ENCODE results near the gene PLCG2. TPM values are rescaled to one million over a fixed set of nuclear protein-coding genes. Genes with fewer than 3 reads are reported as not detected.
"Not testable (repeated sequence)": the region's sequence is repeated elsewhere in the genome, so short reads cannot be mapped to it uniquely, and the experiment has no call there.

Gene PLCG2
- total RNA-seq, 1 experiment from 2014 or later, result 1.5 TPM

DNA sequence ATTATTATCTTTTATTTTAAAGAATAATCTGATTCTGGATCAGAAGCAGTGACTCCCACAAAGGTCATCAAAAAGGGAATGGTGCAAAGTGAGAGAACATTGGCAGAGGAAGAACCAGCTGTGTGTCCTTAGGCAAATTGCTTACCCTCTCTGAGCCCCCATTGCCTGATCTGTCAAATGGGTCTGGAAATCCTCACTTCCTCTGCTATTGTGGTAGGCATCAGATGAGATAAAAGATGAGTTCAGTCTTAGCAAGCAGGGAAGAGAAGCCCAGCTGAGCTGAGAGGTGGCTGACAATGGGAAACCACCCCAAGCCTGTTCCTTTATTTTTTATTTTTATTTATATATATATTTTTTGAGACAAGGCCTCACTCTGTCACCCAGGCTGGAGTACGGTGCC lies 24.2 kb upstream of the PLCG2 start:
- DNase-seq (ENCODE audit: low read depth), result no peak

DNA sequence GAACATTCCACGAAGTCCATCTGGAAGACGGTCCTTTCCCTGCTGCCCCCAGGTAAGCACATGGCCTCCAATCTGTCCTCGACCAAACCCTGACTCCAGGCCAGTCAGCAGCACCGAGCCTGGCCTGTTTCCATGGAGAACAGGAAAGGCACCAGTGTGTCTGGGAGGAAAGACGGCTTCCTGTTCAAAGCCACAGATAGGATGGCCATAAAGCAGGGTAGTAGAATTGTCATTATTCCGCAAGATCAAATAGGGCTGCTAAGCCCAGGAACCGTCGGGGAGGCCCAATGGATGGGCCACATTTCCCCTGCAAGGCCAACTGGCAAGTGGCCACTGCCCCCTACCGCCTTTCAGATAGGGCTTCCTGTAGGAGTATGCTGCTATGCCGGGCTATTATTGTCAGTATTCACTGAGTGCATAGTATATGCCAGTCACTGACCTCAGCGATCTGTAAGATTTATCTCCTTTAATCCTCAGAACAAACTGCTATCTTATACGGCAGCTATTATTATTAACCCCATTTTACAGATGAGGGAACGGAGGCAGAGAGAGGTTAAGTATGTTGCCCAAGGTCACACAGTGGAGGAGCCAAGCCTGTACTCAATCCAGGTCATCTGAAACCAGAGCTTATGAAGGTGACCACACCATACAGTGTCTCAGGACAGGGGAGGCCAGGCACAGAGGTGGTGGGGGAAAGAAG lies 23.0 kb upstream of the PLCG2 start:
- DNase-seq (ENCODE audit: low read depth), result no peak

DNA sequence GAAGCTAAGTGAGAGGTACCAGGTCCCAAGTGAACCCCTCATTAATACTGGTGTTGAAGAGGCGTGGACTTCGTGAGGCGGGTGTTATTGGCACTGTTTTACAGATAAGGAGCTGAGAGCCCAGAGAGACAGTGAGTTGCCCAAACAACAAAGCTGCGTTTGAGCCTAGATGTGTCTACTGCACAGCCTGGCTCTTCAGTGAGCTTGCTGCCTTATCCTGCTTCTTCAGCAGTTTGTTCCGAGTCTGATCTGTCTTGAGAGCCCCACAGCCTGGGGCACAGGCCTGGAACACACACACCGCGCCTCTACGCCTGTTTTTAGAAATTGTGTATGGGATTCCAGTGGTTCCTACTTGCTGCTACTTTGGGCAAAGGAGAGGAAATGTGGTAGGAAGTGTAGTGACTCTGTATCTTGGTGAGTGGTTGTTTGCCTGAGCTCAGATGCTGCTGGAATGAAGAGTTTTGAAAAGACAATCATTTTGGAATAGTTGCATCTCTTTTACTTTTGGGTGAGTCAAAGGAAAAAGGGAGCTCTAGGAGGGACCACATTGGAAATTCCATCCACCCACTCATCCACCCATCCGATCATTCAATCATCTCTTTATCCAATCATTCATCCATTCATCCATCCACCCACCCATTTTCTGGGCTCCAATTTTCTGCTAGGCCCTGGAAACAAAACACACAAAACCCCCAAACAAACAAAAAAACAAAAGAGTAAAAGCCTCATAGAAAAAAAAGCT lies 22.3 kb upstream of the PLCG2 start:
- DNase-seq (ENCODE audit: low read depth), result no peak

DNA sequence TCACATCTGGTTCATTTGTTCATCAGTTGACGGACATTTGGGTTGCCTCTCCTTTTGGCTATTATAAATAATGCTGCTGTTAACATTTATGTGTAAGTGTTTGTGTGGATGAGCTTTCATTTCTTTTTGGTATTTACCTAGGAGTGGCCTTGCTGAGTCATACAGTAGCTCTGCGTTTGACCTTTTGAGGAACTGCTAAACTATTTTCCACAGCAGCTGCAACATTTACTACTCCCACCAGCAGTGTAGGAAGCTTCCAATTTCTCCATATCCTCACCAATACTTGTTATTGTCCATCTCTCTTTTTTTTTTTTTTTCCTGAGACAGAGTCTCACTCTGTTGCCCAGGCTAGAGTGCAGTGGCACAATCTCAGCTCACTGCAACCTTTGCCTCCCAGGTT lies 20.7 kb upstream of the PLCG2 start:
- DNase-seq (ENCODE audit: low read depth), result no peak

DNA sequence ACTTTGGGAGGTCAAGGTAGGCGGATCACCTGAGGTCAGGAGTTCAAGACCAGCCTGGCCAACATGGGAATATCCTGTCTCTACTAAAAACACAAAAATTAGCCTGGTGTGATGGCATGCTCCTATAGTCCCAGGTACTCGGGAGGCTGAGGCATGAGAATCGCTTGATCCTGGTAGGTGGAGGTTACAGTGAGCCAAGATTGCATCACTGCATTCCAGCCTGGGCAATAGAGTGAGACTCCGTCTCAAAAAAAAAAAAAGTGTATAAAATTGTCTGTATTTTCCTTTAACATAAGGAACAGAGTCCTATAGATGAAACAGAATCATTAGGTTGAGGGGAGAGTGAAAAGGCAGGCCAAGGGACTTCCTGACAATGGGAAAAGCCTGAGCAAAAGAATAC lies 16.8 kb upstream of the PLCG2 start:
- DNase-seq (ENCODE audit: low read depth), result not testable (repeated sequence)

DNA sequence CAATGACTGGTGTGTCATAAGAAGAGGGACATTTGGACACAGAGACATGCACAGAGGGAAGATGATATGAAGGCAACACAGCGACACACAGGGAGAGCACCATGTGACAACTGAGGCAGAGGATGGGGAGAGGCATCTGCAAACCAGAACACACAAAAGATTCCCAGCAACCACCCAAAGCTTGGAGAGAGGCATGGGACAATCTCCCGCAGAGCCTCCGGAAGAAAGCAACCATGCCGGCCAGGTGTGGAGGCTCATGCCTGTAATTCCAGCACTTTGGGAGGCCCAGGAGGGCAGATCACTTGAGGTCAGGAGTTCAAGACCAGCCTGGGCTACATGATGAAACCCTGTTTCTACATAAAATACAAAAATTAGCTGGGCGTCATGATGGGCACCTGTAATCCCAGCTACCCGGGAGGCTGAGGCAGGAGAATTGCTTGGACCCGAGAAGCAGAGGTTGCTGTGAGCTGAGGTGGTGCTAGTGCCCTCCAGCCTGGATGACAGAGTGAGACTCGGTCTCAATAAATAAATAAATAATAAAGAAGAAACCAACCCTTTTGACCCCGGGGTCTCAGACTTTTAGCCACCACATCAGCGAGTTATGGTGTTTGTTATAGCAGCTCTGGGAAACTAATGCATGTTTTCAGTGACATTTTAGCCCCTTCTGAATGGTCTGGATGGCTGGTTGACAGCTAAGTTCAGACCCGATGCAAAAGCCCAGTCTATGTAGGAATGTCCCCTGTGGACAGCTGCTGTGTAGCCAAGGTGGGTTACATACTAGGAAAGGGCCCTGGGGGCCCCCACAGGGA lies 13.8 kb upstream of the PLCG2 start:
- DNase-seq (ENCODE audit: low read depth), result no peak

DNA sequence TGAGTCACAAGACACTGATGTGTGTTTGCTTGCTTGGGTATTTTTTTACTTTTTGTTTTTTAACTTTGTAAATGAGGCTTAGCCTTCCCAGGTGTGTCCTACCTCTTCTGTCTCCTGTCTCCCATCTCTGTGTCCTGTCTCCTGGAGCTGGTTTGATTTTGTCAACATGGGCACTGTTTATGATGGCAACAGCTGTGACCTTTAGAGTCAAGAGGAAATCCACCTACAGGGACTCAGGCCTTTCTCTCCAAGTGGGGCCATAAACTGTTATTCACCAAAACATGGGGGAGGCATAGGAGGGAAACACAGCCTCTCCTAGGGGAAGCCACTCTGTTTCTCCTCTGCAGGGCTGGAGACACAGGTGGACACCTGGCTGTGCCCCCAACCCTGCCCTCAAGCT lies 13.1 kb upstream of the PLCG2 start:
- no peak for DNase-seq (ENCODE audit: low read depth)

DNA sequence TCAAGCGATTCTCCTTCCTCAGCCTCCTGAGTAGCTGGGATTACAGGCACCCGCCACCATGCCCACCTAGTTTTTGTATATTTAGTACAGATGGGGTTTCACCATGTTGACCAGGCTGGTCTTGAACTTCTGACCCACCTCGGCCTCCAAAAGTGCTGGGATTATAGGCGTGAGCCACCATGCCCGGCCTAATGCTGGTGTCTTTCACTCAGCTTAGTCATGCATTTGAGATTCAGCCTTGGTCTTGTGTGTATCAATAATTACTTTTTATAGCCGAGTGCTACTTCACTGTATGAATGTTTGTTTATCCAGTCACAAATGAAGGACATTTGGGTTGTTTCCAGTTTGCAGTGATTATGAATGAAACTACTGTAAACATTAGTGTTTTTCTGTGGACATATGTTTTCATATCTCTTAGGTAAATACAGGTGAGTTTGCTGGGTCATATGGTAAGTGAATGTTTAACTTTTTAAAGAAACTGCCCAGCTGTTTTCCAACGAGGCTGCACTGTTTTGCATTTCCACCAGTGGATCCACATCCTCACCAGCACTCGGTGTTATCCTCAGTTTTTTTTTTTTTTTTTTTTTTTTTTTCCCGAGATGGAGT lies 11.0 kb upstream of the PLCG2 start:
- no peak for DNase-seq (ENCODE audit: low read depth)

DNA sequence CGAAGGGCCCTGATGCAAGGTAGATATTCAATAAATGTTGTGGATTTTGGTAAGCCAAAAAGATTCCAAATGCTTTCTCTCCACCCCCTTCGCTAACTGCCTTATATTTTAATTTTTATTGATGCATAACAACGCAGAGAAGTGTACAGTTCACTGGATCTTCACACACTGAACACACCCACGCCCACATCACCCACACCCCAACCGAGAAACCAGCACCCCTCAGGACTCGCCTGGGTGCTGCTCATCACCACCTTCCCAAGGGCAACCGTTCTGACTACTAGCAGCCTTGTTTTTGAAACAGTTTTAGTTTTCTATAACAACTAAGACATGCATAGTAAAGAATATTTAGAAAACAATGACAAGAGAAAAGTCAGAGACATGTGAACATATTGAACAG lies 9.1 kb upstream of the PLCG2 start:
- DNase-seq (ENCODE audit: low read depth), result no peak

DNA sequence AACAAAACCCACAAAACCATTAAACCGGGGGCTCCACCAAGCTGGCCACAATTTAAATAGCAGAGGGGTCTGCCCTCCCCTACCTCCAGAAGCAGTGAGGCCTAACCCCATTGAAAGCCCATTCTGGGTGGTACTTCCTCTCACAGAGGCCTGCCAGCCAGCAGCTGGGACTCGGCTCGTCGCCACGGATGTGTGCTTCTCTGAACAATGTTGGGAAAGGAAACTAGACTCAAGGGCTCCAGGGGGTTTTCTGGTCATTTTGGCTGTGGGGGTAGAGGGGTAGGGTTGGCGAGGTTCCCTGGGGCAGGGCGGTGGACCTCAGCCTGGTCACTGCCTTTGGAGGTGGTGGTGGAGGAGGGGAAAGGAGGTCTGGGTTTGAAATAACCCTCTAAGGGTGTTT lies 4.7 kb upstream of the PLCG2 start:
- no peak for DNase-seq (ENCODE audit: low read depth)

DNA sequence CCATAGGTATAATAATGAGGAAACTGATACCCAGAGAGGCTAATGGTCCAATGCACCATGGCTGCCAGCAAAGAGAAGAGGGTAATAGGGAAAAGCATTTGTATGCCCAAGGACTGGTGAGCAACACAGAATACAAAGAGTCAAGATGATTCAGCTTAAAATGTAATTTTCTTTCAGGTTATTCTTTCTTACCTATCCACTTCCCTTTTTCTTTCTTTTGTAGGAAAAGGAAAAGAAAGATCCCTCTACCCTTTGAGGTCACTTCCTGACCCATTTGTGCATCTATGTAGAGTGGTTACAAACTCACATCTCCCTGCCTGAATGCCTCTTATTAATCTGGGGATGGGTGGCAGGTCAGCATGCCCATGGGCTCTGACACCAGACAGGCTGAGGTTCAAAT lies 3.5 kb upstream of the PLCG2 start:
- no peak for DNase-seq (ENCODE audit: low read depth)

DNA sequence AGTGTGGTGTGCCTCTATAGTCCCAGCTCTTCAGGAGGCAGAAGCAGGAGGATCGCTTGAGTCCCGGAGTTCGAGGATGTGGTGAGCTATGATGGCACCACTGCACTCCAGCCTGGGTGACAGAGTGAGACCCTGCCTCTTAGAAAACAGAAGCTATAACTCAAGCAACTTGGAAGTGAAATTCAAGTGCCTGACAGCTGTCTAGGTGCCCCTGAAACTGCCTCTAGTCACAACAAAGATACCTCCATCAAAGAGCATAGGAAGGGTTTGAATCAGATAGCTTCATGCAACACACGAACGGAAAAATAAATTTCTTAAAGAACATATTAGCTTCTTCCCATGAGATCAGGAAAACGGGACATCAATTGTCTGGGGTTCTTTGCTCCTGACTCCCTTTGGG lies 860 bp upstream of the PLCG2 start:
- no peak for DNase-seq (ENCODE audit: low read depth)

DNA sequence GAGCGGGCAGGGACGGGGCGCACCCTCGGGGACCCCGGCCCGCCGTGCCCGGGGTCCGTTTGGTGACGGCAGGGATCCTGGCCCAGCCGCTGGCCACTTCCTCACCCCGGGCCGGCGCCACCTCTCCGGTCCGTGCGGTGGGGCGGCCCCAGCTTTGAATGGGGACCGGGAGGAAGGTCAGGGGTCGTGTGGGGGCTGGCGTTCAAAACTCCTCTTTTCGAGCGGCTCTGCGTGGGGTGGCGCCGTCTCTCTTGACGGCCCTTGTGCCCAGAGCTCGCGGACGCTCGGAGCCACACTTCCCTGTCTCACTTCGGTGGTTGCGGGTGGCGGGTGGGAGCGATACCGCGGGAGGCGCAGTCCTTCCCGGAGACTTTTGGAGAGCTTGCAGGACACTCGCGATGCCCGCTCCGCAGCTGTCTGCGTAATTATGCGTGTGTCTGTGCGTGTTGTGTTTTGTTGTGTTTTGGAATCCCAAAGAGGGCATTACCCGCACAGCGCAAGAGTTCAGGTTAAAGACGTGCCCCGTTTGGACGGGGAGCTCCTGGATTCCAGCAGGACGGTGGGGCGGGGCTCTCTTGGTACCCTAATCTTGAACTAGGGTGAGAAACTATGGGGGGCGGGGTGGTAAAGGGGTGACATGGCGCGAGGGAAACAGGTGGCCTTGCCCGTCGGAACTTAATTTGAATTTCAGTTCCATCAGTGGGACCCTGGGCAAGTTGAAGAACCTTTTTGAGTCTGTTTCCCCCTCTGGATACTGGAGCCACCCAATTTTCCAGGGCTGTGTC lies 637 bp downstream of the PLCG2 start:
- DNase-seq (ENCODE audit: low read depth), result peak; percentile 15

DNA sequence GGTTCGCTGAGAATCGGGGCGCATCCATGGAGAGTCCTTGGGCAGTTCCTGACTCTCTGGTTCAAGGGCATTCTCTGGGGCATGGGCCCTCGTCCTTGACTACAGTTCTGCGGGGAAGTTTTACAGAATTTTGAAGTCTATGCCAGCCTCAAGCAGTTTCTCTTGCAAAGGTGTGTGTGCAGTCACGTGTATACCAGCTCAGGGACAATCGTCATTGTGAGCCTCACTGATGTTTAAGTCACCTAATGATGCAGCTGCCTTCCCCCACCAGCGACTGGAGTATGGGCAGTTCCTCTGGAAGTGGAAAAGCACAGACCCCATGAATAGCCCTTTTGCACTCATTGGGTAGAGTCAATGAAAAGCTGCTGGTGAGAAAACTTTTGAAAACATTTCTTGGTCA lies 1.3 kb downstream of the PLCG2 start:
- no peak for DNase-seq (ENCODE audit: low read depth)

DNA sequence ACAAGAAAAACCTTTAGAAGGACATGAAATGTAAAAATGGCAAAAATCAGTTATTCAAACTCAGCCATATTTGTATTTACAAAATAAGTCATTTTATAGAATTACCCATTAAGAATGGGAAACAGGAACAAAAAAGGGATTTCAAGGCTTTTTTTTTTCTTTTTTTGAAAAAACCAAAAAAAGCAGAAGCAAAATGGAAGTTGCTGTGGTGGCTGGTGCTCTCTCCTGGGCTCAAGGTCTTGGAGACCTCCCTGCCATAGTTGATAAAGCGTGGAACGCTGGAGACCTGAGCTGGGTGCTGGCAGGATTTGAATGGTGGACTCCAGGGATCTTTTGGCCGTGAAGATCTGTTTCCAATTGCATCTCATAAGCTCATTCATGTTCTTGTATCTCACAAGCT lies 3.1 kb downstream of the PLCG2 start:
- no peak for DNase-seq (ENCODE audit: low read depth)

DNA sequence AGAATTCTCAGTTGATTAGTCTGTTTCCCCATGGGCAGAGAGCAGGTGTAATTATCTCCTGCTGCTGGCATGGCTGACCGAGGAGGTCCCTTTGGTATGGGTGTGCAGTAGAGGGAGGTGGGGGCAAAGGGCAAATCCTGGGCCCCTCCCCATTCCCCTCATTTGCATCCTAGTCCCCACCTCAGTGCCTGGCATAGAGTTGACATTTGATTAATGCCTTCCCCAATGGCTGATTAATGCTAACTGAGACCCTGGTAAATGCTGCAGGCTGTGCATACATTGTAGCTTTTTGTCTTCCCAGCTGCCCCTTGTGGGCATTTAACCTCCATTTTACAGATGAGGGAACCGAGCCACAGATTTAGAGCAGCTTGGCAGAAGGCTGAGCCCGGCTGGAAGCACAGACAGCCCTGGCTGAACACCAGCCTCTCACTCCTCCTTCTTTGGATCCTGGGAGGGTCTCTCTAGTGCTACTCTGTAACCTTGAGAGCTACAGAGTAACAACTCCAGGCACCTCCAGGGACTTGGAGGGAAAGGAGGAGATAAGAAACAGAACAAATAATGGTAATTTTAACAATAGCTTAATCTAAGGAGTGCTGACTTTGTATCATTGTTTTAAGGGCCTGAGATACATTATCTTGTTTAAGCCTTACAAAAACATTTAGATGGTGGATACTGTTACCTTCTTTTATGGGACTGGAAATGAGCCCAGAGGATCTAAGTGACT lies 5.1 kb downstream of the PLCG2 start:
- DNase-seq (ENCODE audit: low read depth), result no peak

DNA sequence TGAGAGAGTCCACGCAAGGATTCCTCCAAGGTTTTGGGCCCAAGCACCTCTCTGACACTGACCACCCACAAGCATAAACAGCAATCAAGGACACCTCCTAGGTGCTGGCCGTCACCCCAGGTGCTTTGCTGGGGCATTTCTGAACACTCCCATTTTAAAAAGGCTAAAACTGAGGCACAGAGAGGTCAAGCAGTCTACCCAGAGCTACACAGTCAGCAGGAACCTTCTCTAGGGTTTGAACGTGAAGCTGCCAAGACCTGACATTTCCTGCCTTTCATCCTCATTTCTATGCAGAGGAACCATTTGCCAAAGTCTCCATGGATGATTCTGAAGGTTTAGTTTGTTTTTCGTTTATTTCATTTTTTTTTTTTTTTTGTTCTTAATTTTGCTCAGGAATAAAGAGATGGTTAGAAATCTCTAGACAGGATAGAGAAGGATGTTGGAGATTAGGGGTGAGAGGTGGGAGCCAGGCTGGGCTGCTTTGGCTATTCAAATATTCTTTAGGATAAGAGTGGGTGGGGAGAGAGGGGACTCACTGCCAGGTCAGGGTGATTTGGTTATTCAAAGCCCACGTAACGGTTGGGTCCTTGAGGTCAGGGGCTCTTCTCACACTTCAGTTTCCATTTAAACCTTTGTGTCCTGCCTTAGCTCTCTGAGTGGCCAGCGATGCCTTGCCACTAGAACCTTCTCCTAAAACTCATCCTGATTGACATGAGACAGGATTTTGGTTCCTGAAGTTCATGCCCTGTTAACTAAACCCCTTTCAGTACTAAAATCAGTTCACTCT lies 6.2 kb downstream of the PLCG2 start:
- DNase-seq (ENCODE audit: low read depth), result no peak

DNA sequence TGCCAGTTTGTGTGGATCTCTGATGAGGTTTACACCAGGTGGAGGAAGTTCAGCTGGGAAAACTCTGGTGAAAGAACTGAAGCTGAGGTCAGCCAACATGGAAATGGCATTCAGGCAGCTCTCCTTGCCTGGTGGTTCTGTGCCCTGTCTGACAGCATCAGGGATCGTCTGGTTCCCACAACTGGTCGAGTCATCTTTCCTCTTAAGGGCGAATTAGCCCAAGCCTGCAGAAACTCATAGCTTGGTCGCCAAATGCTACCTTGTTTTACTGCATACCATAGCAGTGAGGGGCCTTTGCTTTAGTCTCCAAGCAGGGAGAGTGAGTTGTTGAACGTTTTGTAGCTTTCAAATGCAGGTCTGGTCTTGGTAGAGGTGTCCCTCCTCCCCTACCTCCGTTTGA lies 7.2 kb downstream of the PLCG2 start:
- DNase-seq (ENCODE audit: low read depth), result peak; percentile 24

DNA sequence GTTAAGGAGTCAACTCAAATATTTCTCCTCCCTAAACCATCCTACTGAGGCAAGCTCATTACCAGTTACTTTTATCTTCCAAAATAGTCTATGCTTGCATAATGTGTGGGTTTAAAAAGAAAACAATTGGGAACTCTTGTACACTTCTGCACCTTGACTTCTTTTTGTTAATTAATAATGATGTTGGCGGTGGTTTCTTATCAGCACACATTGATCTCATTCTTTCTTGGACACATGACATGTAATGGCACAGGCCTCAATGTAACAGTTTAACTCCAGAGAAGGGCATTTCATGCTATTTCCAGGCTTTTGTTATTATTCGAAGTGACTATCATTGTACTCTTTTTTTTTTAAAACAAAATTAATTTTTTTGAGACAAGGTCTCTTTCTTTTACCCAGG lies 7.8 kb downstream of the PLCG2 start:
- DNase-seq (ENCODE audit: low read depth), result no peak

DNA sequence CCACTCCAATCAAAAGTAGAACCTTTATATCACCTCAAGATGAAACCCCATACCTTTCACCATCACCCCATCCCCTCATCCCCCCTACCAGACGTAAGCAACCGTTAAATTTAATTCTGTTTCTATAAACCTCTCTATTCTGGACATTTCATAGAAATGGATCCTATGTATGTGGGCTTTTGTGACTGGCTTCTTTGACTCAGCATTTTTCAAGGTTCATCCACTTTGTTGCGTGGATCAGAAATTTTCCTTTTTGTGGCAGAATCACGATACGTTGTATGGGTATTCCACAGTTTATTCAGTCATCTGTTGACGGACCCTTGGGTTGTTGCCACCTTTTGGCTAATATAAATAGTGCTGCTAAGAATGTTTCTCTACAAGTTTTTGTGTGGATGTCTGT lies 8.6 kb downstream of the PLCG2 start:
- no peak for DNase-seq (ENCODE audit: low read depth)

All from Daoy (cell line).